ENCODE data around the gene TMEM239. TPM values are rescaled to one million over a fixed set of nuclear protein-coding genes. Genes with fewer than 3 reads are reported as not detected.

The TMEM239 gene
- polyA plus RNA-seq, 2 of the 4 experiments (the other 2 are of a cell fraction) = not detected

Other genes starting within 250 kb of the TMEM239 start
- gene NOP56, start 163.7 kb upstream of the TMEM239 start, polyA plus RNA-seq (2011; rRNA removed) = 471 and 571 TPM in 2 replicates
- 658 to 761 TPM (median 681 TPM) in 3 replicates for gene NOP56, start 163.7 kb upstream of the TMEM239 start, polyA plus RNA-seq (2017; fragmentation: RNase III; extraction: RNeasy Plus Mini Kit Qiagen cat#74134 plus additional on column Dnase treatment)
- gene IDH3B, start 152.1 kb upstream of the TMEM239 start, polyA plus RNA-seq (2011; rRNA removed) = 188 and 200 TPM in 2 replicates
- gene IDH3B, start 152.1 kb upstream of the TMEM239 start, polyA plus RNA-seq (2017; fragmentation: RNase III; extraction: RNeasy Plus Mini Kit Qiagen cat#74134 plus additional on column Dnase treatment) = 141 to 154 TPM (median 149 TPM) in 3 replicates
- 2.2 and 2.9 TPM in 2 replicates for gene EBF4, start 123.6 kb upstream of the TMEM239 start, polyA plus RNA-seq (2011; rRNA removed)
- gene EBF4, start 123.6 kb upstream of the TMEM239 start, polyA plus RNA-seq (2017; fragmentation: RNase III; extraction: RNeasy Plus Mini Kit Qiagen cat#74134 plus additional on column Dnase treatment) = 1.5 to 3.2 TPM (median 2.8 TPM) in 3 replicates
- gene CPXM1, start 15.7 kb upstream of the TMEM239 start, polyA plus RNA-seq (2011; rRNA removed) = not detected in 2 replicates
- not detected in 3 replicates for gene CPXM1, start 15.7 kb upstream of the TMEM239 start, polyA plus RNA-seq (2017; fragmentation: RNase III; extraction: RNeasy Plus Mini Kit Qiagen cat#74134 plus additional on column Dnase treatment)
- 0.16 and 0.24 TPM in 2 replicates for gene C20orf141, start 1.4 kb upstream of the TMEM239 start, polyA plus RNA-seq (2011; rRNA removed)
- gene C20orf141, start 1.4 kb upstream of the TMEM239 start, polyA plus RNA-seq (2017; fragmentation: RNase III; extraction: RNeasy Plus Mini Kit Qiagen cat#74134 plus additional on column Dnase treatment) = 0.29 to 0.56 TPM (median 0.54 TPM) in 3 replicates
- 25.7 and 31.4 TPM in 2 replicates for gene PCED1A, start 24.3 kb downstream of the TMEM239 start, polyA plus RNA-seq (2011; rRNA removed)
- gene PCED1A, start 24.3 kb downstream of the TMEM239 start, polyA plus RNA-seq (2017; fragmentation: RNase III; extraction: RNeasy Plus Mini Kit Qiagen cat#74134 plus additional on column Dnase treatment) = 30.5 to 43.8 TPM (median 43.2 TPM) in 3 replicates
- gene VPS16, start 24.4 kb downstream of the TMEM239 start, polyA plus RNA-seq (2011; rRNA removed) = 33.0 and 35.5 TPM in 2 replicates
- gene VPS16, start 24.4 kb downstream of the TMEM239 start, polyA plus RNA-seq (2017; fragmentation: RNase III; extraction: RNeasy Plus Mini Kit Qiagen cat#74134 plus additional on column Dnase treatment) = 34.3 to 38.2 TPM (median 37.5 TPM) in 3 replicates
- gene PTPRA, start 57.1 kb downstream of the TMEM239 start, polyA plus RNA-seq (2011; rRNA removed) = 74.4 and 83.2 TPM in 2 replicates
- gene PTPRA, start 57.1 kb downstream of the TMEM239 start, polyA plus RNA-seq (2017; fragmentation: RNase III; extraction: RNeasy Plus Mini Kit Qiagen cat#74134 plus additional on column Dnase treatment) = 26.5 to 29.8 TPM (median 29.2 TPM) in 3 replicates
- gene GNRH2, start 227.3 kb downstream of the TMEM239 start, polyA plus RNA-seq (2011; rRNA removed) = not detected in 2 replicates
- gene GNRH2, start 227.3 kb downstream of the TMEM239 start, polyA plus RNA-seq (2017; fragmentation: RNase III; extraction: RNeasy Plus Mini Kit Qiagen cat#74134 plus additional on column Dnase treatment) = 0.12 to 0.20 TPM in 2 of 3 replicates, not detected in the other
- gene MRPS26, start 229.7 kb downstream of the TMEM239 start, polyA plus RNA-seq (2011; rRNA removed) = 69.4 and 71.3 TPM in 2 replicates
- gene MRPS26, start 229.7 kb downstream of the TMEM239 start, polyA plus RNA-seq (2017; fragmentation: RNase III; extraction: RNeasy Plus Mini Kit Qiagen cat#74134 plus additional on column Dnase treatment) = 106 to 111 TPM (median 107 TPM) in 3 replicates

Data from A549 (cell line).